ENCODE results near the gene NLRP9. TPM values are rescaled to one million over a fixed set of nuclear protein-coding genes. Genes with fewer than 3 reads are reported as not detected.

The NLRP9 gene
- total RNA-seq, 2 experiments from 2014 or later = not detected

DNA sequence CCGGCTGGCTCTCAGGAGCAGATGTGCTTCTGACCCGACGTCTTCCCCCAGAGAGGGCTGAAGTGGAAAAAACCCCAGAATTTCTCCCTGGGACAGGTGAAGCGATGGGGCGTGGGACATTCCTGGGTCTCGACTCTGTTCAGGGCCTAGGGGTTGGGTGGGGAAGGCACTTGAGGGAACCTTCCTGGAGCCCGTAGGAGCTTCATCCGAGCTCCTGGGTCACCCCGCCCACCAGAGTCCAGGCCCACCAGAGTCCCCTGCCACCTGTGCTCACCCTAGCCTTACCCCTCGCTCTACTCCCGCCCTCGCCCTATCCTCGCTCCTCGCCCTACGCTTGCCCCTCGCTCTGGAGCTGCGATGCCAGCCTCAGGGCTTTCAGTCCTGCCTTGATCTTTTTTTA, 39.9 kb downstream of the NLRP9 start:
- DNase-seq = no peak

GRCh38 chr19:55697698-55698097, 40.5 kb downstream of the NLRP9 start:
- H3K4me1 Mint-ChIP-seq (ENCODE audit: low read depth) = no peaks in the 10 kb centered on the region
- intact Hi-C loops (cut with micrococcal nuclease) = no loop called here
- CTCF ChIA-PET = no interaction called here
- DNase-seq = no peak
- H3K4me3 Mint-ChIP-seq = no peak overlapping the region
- peaks cover 23% of the 10 kb centered on the region for H3K36me3 Mint-ChIP-seq (ENCODE audit: low read depth)
- no peaks in the 10 kb centered on the region for H3K27me3 Mint-ChIP-seq (ENCODE audit: low read depth)
- H3K27ac Mint-ChIP-seq = no peak overlapping the region
- H3K9me3 Mint-ChIP-seq = no peaks in the 10 kb centered on the region

More for the DNA sequence above, 39.9 kb downstream of the NLRP9 start:
- H3K27ac Mint-ChIP-seq = no peak overlapping the region
- CTCF ChIA-PET = no interaction called here
- H3K27me3 Mint-ChIP-seq (ENCODE audit: low read depth) = no peaks in the 10 kb centered on the region
- no peaks in the 10 kb centered on the region for H3K9me3 Mint-ChIP-seq
- H3K4me3 Mint-ChIP-seq = no peak overlapping the region
- H3K36me3 Mint-ChIP-seq (ENCODE audit: low read depth) = peaks cover 23% of the 10 kb centered on the region
- no peaks in the 10 kb centered on the region for H3K4me1 Mint-ChIP-seq (ENCODE audit: low read depth)
- intact Hi-C loops (cut with micrococcal nuclease) = no loop called here

DNA sequence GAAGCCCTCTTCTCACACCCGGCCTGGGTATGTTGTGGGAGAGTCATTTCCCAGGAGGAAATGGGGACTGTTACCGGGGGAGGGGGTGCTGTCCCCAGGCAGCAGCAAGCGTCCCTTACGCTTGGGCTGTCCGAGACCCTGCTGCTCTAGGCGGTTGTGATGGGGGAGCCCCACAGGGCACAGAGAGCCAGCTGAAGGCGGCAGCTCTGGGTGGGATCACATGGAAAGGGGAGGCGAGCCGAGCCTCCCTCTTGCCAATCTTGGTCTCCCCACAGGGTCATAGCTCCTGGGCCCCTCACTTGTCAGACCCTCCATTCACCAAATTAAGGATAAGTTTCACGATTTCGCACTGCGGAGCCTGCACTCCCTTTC, 41.1 kb downstream of the NLRP9 start:
- Mint-ChIP-seq H3K9me3 (no peaks in the 10 kb centered on the region), H3K27ac (no peak overlapping the region), H3K4me1 (ENCODE audit: low read depth) (no peaks in the 10 kb centered on the region), H3K27me3 (ENCODE audit: low read depth) (no peaks in the 10 kb centered on the region), H3K4me3 (no peak overlapping the region), H3K36me3 (ENCODE audit: low read depth) (peaks cover 23% of the 10 kb centered on the region)
- CTCF ChIA-PET = no interaction called here
- intact Hi-C loops (cut with micrococcal nuclease) = no loop called here
- no peak for DNase-seq

- CTCF ChIA-PET = no interaction called here
- DNase-seq = no peak
- Mint-ChIP-seq H3K36me3 (ENCODE audit: low read depth) (peaks cover 21% of the 10 kb centered on the region), H3K4me1 (ENCODE audit: low read depth) (no peaks in the 10 kb centered on the region), H3K4me3 (no peak overlapping the region), H3K9me3 (no peaks in the 10 kb centered on the region), H3K27me3 (ENCODE audit: low read depth) (no peaks in the 10 kb centered on the region), H3K27ac (no peak overlapping the region)
- intact Hi-C loops (cut with micrococcal nuclease) = no loop called here
Observed at GRCh38 chr19:55696301-55697068, 41.7 kb downstream of the NLRP9 start.

DNA sequence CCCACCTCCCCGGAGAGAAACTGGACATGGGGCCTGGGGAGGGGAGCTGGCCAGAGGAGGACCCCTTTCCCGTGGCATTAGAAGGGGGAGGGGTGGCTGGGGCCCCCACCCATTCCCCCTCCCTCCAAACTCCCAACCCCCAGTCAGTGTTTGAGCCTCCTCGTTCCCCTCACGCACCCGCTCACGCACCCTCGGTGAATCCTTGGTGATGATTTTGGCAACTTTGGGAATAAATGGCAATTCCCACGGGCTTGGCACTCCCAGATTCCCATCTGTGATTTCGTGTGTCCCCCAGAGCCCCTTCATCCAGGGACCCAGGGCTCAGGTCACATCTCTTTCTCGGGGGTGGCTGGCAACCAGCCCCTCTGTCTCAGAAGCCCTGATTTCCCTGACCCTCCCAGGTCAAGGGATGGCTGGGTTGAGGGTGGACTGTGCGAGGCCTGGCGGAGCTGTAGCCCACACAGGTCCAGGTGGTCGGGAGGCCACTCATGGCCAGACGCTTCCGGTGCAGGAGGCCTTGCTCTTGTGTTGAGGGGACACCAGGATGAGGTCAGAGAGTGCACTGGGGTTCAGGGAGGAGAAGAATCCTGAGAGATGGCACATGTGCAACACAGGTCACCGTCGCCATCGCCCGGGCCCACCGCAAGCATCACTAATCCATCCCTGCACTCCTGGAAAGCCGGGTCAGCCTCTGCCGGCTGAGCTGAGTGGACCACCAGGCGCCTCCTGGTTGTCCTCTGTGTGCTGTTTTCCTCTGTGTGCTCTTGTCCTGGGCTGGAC, 42.5 kb downstream of the NLRP9 start:
- no peak overlapping the region for H3K27ac Mint-ChIP-seq
- H3K4me1 Mint-ChIP-seq (ENCODE audit: low read depth) = no peaks in the 10 kb centered on the region
- no peaks in the 10 kb centered on the region for H3K9me3 Mint-ChIP-seq
- H3K27me3 Mint-ChIP-seq (ENCODE audit: low read depth) = no peaks in the 10 kb centered on the region
- peaks cover 21% of the 10 kb centered on the region for H3K36me3 Mint-ChIP-seq (ENCODE audit: low read depth)
- CTCF ChIA-PET = no interaction called here
- H3K4me3 Mint-ChIP-seq = no peak overlapping the region
- intact Hi-C loops (cut with micrococcal nuclease) = no loop called here
- no peak for DNase-seq

DNA sequence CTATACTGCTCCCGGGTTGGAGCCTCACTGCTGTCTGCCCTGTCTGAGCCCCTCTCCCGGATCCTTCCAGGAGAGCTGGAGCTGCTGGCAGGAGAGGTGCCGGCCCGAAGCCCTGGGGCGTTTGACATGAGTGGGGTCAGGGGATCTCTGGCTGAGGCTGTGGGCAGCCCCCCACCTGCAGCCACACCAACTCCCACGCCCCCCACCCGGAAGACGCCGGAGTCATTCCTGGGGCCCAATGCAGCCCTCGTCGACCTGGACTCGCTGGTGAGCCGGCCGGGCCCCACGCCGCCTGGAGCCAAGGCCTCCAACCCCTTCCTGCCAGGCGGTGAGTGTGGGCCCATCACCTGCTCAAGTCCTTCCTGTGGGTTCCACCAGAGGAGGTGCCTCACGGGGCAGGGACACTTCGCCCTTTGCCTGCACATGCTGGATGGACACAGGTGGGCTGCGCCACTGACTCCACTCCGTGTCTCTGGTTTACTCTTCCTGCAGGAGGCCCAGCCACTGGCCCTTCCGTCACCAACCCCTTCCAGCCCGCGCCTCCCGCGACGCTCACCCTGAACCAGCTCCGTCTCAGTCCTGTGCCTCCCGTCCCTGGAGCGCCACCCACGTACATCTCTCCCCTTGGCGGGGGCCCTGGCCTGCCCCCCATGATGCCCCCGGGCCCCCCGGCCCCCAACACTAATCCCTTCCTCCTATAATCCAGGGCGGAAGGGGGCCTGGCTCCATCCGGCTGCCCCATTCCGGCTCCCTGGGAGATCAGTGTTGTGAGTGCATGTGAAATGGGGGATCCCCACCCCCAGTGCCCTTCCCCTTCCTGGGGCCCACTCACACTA, 43.3 kb downstream of the NLRP9 start:
- Mint-ChIP-seq H3K4me1 (ENCODE audit: low read depth) (no peaks in the 10 kb centered on the region), H3K9me3 (no peaks in the 10 kb centered on the region), H3K4me3 (no peak overlapping the region), H3K27me3 (ENCODE audit: low read depth) (no peaks in the 10 kb centered on the region), H3K36me3 (ENCODE audit: low read depth) (peaks cover 16% of the 10 kb centered on the region), H3K27ac (no peak overlapping the region)
- DNase-seq = no peak
- intact Hi-C loops (cut with micrococcal nuclease) = no loop called here
- CTCF ChIA-PET = no interaction called here

DNA sequence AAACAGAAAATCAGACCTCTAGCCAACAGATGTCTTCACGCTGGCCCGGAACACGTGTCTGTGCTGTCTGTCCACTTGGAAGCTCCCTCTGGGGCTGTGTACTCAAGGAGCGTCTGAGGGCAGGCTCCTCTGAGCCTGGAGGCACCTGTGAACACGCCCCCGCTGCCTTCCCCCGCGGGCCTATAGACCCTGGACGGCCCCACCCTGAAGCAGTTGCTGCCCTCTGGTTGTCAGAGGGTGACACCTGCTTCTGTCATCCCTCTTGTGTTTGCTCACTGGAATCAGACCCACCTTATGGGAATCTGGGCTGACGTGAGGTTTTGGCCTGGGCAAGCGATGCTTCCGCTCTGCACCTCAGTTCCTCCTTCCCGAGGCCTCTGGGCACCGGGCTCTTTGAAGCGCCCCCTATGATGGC, 44.0 kb downstream of the NLRP9 start:
- H3K9me3 Mint-ChIP-seq = no peaks in the 10 kb centered on the region
- DNase-seq = no peak
- intact Hi-C loops (cut with micrococcal nuclease) = no loop called here
- H3K27me3 Mint-ChIP-seq (ENCODE audit: low read depth) = no peaks in the 10 kb centered on the region
- H3K4me1 Mint-ChIP-seq (ENCODE audit: low read depth) = no peaks in the 10 kb centered on the region
- H3K4me3 Mint-ChIP-seq = no peak overlapping the region
- no peak overlapping the region for H3K27ac Mint-ChIP-seq
- CTCF ChIA-PET = no interaction called here
- H3K36me3 Mint-ChIP-seq (ENCODE audit: low read depth) = peaks cover 18% of the 10 kb centered on the region

GRCh38 chr19:55693336-55693974, 44.7 kb downstream of the NLRP9 start:
- no peaks in the 10 kb centered on the region for H3K4me1 Mint-ChIP-seq (ENCODE audit: low read depth)
- CTCF ChIA-PET = no interaction called here
- no peak overlapping the region for H3K4me3 Mint-ChIP-seq
- no peak overlapping the region for H3K27ac Mint-ChIP-seq
- H3K9me3 Mint-ChIP-seq = no peaks in the 10 kb centered on the region
- H3K27me3 Mint-ChIP-seq (ENCODE audit: low read depth) = no peaks in the 10 kb centered on the region
- peaks cover 17% of the 10 kb centered on the region for H3K36me3 Mint-ChIP-seq (ENCODE audit: low read depth)
- DNase-seq = no peak
- intact Hi-C loops (cut with micrococcal nuclease) = no loop called here

DNA sequence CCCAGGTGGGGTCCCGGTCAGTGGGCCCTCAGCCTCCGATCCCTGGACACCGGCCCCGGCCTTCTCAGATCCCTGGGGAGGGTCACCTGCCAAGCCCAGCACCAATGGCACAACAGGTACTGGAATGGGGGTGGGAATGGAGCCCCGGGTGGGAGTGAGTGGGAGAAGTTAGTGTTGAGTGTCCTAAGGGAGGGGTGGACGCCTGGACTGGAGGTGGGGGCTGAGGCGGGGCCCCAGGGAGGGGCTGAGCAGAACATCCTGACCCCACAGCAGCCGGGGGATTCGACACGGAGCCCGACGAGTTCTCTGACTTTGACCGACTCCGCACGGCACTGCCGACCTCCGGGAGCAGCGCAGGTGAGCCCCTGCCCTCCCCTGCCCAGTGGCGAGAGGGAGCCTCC, 45.5 kb downstream of the NLRP9 start:
- H3K4me3 Mint-ChIP-seq = no peak overlapping the region
- intact Hi-C loops (cut with micrococcal nuclease) = no loop called here
- H3K9me3 Mint-ChIP-seq = no peaks in the 10 kb centered on the region
- H3K36me3 Mint-ChIP-seq (ENCODE audit: low read depth) = peaks cover 16% of the 10 kb centered on the region
- CTCF ChIA-PET = no interaction called here
- no peak for DNase-seq
- no peaks in the 10 kb centered on the region for H3K4me1 Mint-ChIP-seq (ENCODE audit: low read depth)
- H3K27ac Mint-ChIP-seq = no peak overlapping the region
- H3K27me3 Mint-ChIP-seq (ENCODE audit: low read depth) = no peaks in the 10 kb centered on the region

- DNase-seq = no peak
- no peaks in the 10 kb centered on the region for H3K4me1 Mint-ChIP-seq (ENCODE audit: low read depth)
- no peaks in the 10 kb centered on the region for H3K9me3 Mint-ChIP-seq
- H3K36me3 Mint-ChIP-seq (ENCODE audit: low read depth) = peaks cover 18% of the 10 kb centered on the region
- CTCF ChIA-PET = no interaction called here
- intact Hi-C loops (cut with micrococcal nuclease) = no loop called here
- no peaks in the 10 kb centered on the region for H3K27me3 Mint-ChIP-seq (ENCODE audit: low read depth)
- H3K27ac Mint-ChIP-seq = no peak overlapping the region
- no peak overlapping the region for H3K4me3 Mint-ChIP-seq
Observed at GRCh38 chr19:55691561-55692481, 46.4 kb downstream of the NLRP9 start.

DNA sequence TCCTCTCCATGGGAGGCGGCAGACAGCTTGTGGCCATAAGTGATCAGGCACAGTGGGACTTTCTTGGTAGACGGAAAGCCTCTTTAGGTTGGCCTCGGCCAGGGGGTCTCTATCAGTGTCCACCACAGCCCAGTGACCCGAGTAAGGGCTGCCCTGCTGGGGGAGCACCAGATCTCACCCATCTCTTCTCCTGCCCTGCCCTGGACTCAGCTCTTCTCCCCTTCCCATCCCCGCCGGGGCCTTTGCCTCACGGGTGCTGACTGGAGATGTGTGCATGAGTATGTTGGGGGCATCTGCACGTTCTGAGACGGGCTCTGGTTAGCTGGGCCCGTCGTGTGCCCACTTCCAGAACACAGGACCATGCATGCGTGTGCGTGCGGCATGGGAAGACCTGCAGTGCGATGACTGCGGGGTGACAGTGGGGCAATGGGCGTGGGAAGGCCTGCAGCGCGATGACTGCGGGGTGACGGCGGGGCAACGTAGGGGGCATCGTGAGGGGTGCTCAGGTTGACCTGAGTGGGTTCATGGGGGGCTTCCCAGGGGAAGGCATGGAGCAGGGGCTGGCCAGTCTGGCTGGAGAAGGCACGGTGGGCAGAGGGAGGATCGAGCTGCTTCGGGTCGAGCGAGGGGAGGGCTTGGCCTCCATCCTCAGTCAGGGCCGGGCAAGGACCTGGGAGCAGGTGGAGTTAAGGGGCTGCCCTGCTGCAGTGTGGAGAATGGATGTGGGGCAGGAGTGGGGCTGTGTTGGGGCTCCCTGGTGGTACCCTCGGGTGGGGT, 47.2 kb downstream of the NLRP9 start:
- no peak overlapping the region for H3K27ac Mint-ChIP-seq
- peaks cover 14% of the 10 kb centered on the region for H3K36me3 Mint-ChIP-seq (ENCODE audit: low read depth)
- intact Hi-C loops (cut with micrococcal nuclease) = no loop called here
- CTCF ChIA-PET = no interaction called here
- peaks cover 2% of the 10 kb centered on the region for H3K4me1 Mint-ChIP-seq (ENCODE audit: low read depth)
- H3K27me3 Mint-ChIP-seq (ENCODE audit: low read depth) = no peaks in the 10 kb centered on the region
- no peak for DNase-seq
- H3K4me3 Mint-ChIP-seq = no peak overlapping the region
- H3K9me3 Mint-ChIP-seq = no peaks in the 10 kb centered on the region
